Activated naive CD8-positive, alpha-beta T cell treated with anti-CD3 and anti-CD28 coated beads, Interleukin-2, amount 50 U/mL, for 16 hours (primary cell): ENCODE results near the gene TMEM184B.

ENCODE experiments used
- DNase-seq: peaks from one replicate; pipeline ENCODE4 v3.0.0-alpha.2; 2020; ENCODE audit warnings: low read depth, low spot score

The TMEM184B gene

GRCh38 chr22:38205261-38206128 lies 67.3 kb downstream of the TMEM184B start:
- no peak for DNase-seq

DNA sequence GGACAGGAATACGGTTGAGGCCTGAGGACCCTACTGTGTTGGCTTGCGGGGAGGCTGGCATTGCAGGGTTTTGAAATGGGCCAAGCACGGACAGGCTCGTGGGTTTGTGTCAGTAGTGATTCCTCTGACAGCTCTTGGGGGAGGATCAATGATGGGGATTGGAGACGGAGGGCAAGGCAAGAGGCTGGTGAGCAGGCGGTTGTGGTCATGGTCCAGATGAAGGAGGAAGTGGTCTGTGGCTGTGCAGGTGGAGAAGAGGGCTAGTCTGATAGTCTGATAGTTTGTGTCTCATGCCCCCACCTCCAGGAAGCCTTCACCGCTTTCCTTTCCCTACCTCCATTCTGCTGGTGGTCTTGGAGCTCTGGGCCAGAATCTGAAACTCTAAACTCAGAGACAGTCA lies 68.0 kb downstream of the TMEM184B start:
- no peak for DNase-seq

DNA sequence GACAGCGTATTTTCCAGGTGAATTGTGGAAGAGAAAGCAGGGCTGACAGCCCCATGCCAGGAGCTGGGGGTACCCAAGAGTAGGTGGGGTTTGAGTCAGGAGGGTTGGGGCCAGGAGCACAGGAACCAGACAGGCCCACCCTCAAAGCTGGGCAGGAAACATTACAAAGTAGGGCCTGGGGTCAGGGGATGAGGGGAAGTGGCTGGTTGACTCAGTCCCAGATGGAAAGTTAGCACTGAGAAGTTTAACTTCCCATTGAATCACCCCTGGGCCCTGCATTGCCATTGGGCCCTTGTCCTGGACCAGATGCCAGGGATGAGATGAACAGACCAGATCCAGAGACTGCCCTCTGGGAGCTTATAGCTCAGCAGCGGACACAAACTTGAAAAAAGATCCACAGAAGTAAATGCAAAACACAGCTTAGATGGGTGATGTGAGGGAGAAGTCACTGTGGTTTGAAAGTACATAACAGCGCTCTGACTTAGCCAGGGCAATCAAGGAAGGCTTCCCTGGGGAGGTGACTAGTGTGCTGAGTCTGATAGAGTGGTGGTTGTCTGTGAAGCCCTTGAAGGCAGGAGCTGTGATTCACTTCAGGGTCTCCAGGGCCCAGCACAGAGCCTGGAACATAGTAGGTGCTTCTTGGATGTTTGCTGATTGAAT lies 68.8 kb downstream of the TMEM184B start:
- DNase-seq: no peak

DNA sequence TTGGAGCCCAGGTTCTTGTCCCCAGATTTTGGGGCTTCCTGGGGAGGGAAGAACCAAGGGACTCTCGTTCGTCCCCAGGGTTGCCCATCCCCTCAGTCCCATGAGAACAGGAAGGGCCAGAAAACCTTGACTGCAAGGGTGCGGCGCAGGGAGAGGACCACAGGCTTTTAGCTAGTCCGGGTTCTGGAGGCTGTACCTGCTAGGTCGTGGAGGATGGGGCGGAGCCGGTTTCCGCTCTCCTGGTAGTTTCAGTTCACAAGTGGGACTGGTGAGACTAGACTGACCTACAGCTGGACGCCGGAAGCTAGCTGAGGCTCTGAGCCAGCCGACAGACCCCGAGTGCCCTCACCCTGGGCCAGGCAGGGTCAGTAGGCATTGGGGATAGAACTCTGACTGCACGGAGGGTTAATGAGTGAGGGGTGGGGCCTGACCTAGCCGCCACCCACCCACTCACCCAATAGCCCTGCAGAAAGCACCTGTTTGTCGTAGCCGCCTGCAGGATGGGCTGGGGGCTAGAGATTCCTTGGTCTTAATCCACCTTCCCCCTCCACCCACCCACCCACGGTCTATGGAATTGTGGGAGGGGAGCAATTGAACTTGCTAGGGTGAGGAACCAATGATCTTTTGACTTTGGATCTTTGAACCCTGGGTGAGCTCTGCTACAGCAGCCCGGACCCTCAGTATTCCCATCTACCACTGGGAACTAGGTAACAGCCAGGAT lies 69.6 kb downstream of the TMEM184B start:
- no peak for DNase-seq

GRCh38 chr22:38202437-38203089 lies 70.2 kb downstream of the TMEM184B start:
- DNase-seq: peak; percentile 23

- peak; percentile 70 for DNase-seq
Observed at GRCh38 chr22:38201711-38202436, 70.9 kb downstream of the TMEM184B start, which contains the start of gene MAFF. Gene MAFF, plus strand, starts transcription at chr22:38201994. Its CDS starts 11,860 bp downstream, at chr22:38213854.

DNA sequence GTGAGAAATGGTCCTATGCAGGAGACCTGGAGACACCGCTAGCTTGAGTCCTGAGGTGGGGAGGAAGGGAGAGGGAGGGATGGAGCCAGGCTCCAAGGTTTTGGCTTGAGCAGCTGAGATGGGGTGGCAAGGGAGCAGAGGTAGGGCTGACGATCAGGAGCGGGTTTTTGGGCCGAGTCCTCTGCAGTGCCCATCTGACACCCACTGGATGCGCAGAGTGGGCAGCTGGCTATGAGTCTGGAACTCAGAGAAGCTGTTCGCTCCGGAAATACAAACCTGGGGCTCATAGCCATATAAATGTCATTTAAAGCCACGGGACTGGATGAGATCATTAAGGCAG lies 71.5 kb downstream of the TMEM184B start:
- no peak for DNase-seq

- no peak for DNase-seq
Observed at GRCh38 chr22:38199826-38200559, 72.8 kb downstream of the TMEM184B start.

GRCh38 chr22:38196791-38197419 lies 75.9 kb downstream of the TMEM184B start:
- DNase-seq: no peak

DNA sequence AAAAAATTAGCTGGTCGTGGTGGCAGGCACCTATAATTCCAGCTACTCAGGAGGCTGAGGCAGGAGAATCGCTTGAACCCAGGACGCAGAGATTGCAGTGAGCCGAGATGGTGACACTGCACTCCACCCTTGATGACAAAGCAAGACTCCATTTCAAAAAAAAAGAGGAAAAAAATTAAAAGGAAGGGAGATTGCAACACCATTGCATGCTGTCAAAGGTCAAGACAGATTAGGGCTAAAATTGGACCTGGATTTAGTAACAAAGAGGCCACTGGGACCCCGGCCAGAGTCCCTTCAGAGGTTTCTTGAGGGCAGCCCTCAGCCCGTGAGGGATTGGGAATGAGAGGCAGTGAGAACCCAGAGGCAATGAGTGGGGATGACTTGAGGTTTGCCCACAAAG lies 79.2 kb downstream of the TMEM184B start:
- DNase-seq: no peak

DNA sequence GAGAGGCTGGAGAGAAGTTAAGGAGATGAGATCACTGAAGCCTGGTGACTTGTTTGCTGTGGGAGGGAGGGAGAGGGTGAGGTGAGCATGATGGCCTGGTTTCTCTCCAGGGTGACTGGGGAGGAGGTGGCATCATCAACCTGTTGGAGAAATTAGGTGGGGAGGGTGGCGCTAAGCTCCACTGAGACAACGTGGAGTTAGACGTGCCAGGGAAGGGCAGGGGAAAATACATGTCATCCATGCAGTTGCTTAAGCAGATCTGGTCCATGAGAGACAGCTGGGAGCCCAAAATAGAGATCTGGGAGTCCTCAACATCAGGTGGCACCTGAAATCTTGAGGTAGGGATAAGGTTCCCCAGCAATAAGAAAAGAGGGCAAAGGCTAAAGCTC lies 80.3 kb downstream of the TMEM184B start:
- no peak for DNase-seq

GRCh38 chr22:38191731-38192474 lies 80.9 kb downstream of the TMEM184B start:
- DNase-seq: no peak

- DNase-seq: no peak
Observed at GRCh38 chr22:38191055-38191454, 81.8 kb downstream of the TMEM184B start.

GRCh38 chr22:38190581-38190980 lies 82.2 kb downstream of the TMEM184B start:
- DNase-seq: no peak

GRCh38 chr22:38189104-38189503 lies 83.7 kb downstream of the TMEM184B start:
- no peak for DNase-seq

- no peak for DNase-seq
Observed at GRCh38 chr22:38187413-38188212, 85.2 kb downstream of the TMEM184B start.

DNA sequence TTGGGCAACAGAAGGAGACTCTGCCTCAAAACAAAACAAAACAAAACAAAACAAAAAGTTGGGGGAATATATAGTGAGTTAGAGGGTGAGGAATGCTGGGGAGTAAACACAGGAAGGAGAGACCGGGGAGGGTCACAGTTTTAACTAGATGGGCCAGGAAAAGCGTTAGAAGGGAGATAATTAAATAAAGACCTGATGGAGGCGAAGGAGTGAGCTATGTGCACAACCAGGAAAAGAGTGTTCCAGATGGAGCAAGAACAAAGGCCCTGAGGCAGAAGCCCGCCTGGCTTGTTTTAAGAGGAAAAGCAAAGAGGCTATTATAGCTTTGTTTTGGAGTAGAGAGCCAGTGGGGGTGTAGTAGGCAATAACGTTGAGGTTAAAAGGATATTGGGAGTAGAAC lies 86.4 kb downstream of the TMEM184B start:
- DNase-seq: no peak

DNA sequence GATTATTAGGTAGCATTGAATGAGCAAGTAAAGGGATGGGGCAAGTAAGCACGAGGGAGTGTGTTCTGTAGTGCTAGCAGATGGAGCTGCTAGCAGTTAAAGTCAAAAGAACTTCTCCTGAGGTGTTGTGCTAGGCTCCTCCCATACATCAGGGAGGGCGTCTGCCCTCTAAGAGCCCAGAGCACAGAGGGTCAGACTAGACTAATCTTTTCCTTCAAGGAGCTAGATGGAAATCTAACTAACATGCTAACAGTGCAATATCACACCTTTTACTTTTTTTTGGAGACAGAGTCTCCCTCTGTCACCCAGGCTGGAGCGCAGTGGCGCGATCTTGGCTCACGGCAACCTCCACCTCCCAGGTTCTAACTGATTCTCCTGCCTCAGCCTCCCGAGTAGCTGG lies 88.0 kb downstream of the TMEM184B start:
- no peak for DNase-seq
